GM23338 (cell line): ENCODE results near the gene HJURP. TPM values are rescaled to one million over a fixed set of nuclear protein-coding genes. Genes with fewer than 3 reads are reported as not detected.

ENCODE experiments used
- ATAC-seq: fragments of 200-7000 bp; cut with Tn5 transposase; 3 replicates; pipeline ENCODE4 v1.9.1; 2020
- DNase-seq: peaks from one replicate; pipeline ENCODE4 v3.0.0-alpha.2; 2015; ENCODE audit warnings: low spot score
- H2AFZ ChIP-seq: fragments of 200-600 bp; sonication (generic); 2 replicates; pipeline ENCODE4 v1.8.0; 2016; ENCODE audit warnings: antibody characterized with exemption, mild to moderate bottlenecking, moderate library complexity
- H3F3A ChIP-seq: fragments of 200-600 bp; sonication (generic); replicated peaks from 2 replicates; pipeline ENCODE4 v1.8.0; 2017; ENCODE audit warnings: antibody characterized with exemption, mixed run types, low read depth
- H3K27ac ChIP-seq: fragments of 200-600 bp; sonication (generic); 2 replicates; pipeline ENCODE4 v1.6.1; 2016; ENCODE audit warnings: low read depth
- H3K27me3 ChIP-seq: fragments of 200-600 bp; sonication (generic); 2 replicates; pipeline ENCODE4 v1.8.0; 2016; ENCODE audit warnings: mild to moderate bottlenecking, mixed run types, moderate library complexity; ENCODE audit not compliant: insufficient read depth
- H3K36me3 ChIP-seq: fragments of 200-600 bp; sonication (generic); 2 replicates; pipeline ENCODE4 v1.8.0; 2016; ENCODE audit warnings: mild to moderate bottlenecking; ENCODE audit not compliant: insufficient read depth
- H3K4me1 ChIP-seq: fragments of 200-600 bp; sonication (generic); 2 replicates; pipeline ENCODE4 v1.8.0; 2016; ENCODE audit warnings: mild to moderate bottlenecking, moderate library complexity; ENCODE audit not compliant: insufficient read depth
- H3K4me2 ChIP-seq: fragments of 200-600 bp; sonication (generic); 2 replicates; pipeline ENCODE4 v1.7.1; 2017; ENCODE audit warnings: mixed run types
- H3K4me3 ChIP-seq: fragments of 200-600 bp; sonication (generic); 2 replicates; pipeline ENCODE4 v1.6.1; 2016; ENCODE audit warnings: mixed run types
- H3K79me2 ChIP-seq: fragments of 200-600 bp; sonication (generic); replicated peaks from 2 replicates; pipeline ENCODE4 v1.8.0; 2017; ENCODE audit warnings: mild to moderate bottlenecking; ENCODE audit not compliant: insufficient read depth
- H3K9me2 ChIP-seq: fragments of 200-600 bp; sonication (generic); 2 replicates; pipeline ENCODE4 v1.8.0; 2017; ENCODE audit not compliant: insufficient read depth
- H4K20me1 ChIP-seq: fragments of 200-600 bp; sonication (generic); replicated peaks from 2 replicates; pipeline ENCODE4 v1.8.0; 2017; ENCODE audit warnings: mild to moderate bottlenecking; ENCODE audit not compliant: insufficient read depth
- H3K27ac Mint-ChIP-seq: 2 replicates; pipeline ENCODE4 v1.8.0; 2020; ENCODE audit warnings: inconsistent platforms, mild to moderate bottlenecking, moderate library complexity, mixed read lengths
- H3K27me3 Mint-ChIP-seq: 3 replicates; pipeline ENCODE4 v1.8.0; 2022; ENCODE audit warnings: low read depth, mild to moderate bottlenecking, moderate library complexity, mixed read lengths, inconsistent platforms; ENCODE audit not compliant: insufficient read depth, poor library complexity
- H3K36me3 Mint-ChIP-seq: 3 replicates; pipeline ENCODE4 v1.8.0; 2021; ENCODE audit warnings: low read depth, mild to moderate bottlenecking, inconsistent platforms, moderate library complexity, mixed read lengths
- H3K4me1 Mint-ChIP-seq: 3 replicates; pipeline ENCODE4 v1.8.0; 2020; ENCODE audit warnings: mild to moderate bottlenecking, inconsistent platforms, mixed read lengths
- H3K4me3 Mint-ChIP-seq: 3 replicates; pipeline ENCODE4 v1.8.0; 2021; ENCODE audit warnings: moderate library complexity, mild to moderate bottlenecking, inconsistent platforms, mixed read lengths
- H3K9me3 Mint-ChIP-seq: 3 replicates; pipeline ENCODE4 v1.8.0; 2020; ENCODE audit warnings: moderate library complexity, mild to moderate bottlenecking, inconsistent platforms, mixed read lengths
- CREB1 ChIP-seq: fragments of 250-450 bp; sonication (Bioruptor Pico); IDR thresholded peaks from 2 replicates; pipeline ENCODE4 v1.5.0; 2020; ENCODE audit warnings: low read depth, mild to moderate bottlenecking, moderate library complexity
- EZH2 ChIP-seq: fragments of 200-600 bp; sonication (generic); IDR thresholded peaks from one replicate; pipeline ENCODE4 v1.8.0; 2017; ENCODE audit warnings: antibody characterized with exemption, mild to moderate bottlenecking, low read depth; ENCODE audit not compliant: unreplicated experiment
- EZH2phosphoT487 ChIP-seq: fragments of 200-600 bp; sonication (generic); IDR thresholded peaks from one replicate; pipeline ENCODE4 v1.8.1; 2018; ENCODE audit warnings: antibody characterized with exemption; ENCODE audit not compliant: unreplicated experiment
- JUNB ChIP-seq: IDR thresholded peaks from one replicate; pipeline ENCODE4 v1.6.1; 2016; ENCODE audit warnings: antibody characterized with exemption; ENCODE audit not compliant: unreplicated experiment
- STAT1 ChIP-seq: IDR thresholded peaks from one replicate; pipeline ENCODE4 v1.6.1; 2016; ENCODE audit warnings: antibody characterized with exemption; ENCODE audit not compliant: unreplicated experiment
- polyA plus RNA-seq: library from polyadenylated mRNA; unstranded; fragments of >200 nt; fragmentation: Nextera tagmentation; extraction: Ambion mirVana; gene quantifications from 2 replicates; pipeline ENCODE4 v1.2.1, GENCODE V29; 2016
- total RNA-seq: library from RNA; depleted of rRNA; stranded (reverse); fragments of >200 nt; shearing (Covaris generic); gene quantifications from 2 replicates; pipeline ENCODE4 v1.2.3, GENCODE V29; 2014
- TF ChIP-seq, protein P1 (sequence below): fragments of 250-450 bp; sonication (Bioruptor Pico); IDR thresholded peaks from 2 replicates; pipeline ENCODE4 v1.5.0; 2020; ENCODE audit warnings: mild to moderate bottlenecking, moderate library complexity

Gene HJURP
- total and polyA plus RNA-seq, 2 experiments from 2014 or later: 42.9 to 49.2 TPM

DNA sequence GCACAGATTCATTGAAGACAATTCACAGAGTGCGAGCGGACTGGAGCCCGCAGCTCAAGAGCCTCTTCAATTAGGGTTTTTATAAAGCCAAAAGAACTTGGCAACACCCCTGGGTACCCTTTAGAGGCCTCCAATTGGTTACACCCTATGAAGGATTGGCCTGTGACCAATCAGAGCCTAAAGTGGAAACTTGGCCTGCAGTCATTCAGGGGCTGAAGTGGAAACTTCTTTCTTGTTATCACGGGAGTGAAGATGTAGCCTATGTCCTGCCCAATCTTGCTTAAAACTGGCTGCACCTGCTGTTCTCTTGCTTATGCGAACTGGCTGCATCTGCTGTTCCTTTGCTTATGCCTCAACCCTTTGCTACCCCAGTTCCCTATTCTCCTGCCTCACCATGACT, 1.8 kb upstream of the HJURP start:
- peaks cover 23% of the 10 kb centered on the region for H3K4me1 Mint-ChIP-seq
- H3K4me2 ChIP-seq: no peak overlapping the region
- peaks cover 28% of the 10 kb centered on the region for H3K36me3 Mint-ChIP-seq
- DNase-seq (peak; percentile 34), ATAC-seq (no peak)
- H2AFZ ChIP-seq: no peak overlapping the region
- no peaks in the 10 kb centered on the region; the same call in 2 of the 3 replicates for H3K9me3 Mint-ChIP-seq
- TF ChIP-seq, protein P1, sequence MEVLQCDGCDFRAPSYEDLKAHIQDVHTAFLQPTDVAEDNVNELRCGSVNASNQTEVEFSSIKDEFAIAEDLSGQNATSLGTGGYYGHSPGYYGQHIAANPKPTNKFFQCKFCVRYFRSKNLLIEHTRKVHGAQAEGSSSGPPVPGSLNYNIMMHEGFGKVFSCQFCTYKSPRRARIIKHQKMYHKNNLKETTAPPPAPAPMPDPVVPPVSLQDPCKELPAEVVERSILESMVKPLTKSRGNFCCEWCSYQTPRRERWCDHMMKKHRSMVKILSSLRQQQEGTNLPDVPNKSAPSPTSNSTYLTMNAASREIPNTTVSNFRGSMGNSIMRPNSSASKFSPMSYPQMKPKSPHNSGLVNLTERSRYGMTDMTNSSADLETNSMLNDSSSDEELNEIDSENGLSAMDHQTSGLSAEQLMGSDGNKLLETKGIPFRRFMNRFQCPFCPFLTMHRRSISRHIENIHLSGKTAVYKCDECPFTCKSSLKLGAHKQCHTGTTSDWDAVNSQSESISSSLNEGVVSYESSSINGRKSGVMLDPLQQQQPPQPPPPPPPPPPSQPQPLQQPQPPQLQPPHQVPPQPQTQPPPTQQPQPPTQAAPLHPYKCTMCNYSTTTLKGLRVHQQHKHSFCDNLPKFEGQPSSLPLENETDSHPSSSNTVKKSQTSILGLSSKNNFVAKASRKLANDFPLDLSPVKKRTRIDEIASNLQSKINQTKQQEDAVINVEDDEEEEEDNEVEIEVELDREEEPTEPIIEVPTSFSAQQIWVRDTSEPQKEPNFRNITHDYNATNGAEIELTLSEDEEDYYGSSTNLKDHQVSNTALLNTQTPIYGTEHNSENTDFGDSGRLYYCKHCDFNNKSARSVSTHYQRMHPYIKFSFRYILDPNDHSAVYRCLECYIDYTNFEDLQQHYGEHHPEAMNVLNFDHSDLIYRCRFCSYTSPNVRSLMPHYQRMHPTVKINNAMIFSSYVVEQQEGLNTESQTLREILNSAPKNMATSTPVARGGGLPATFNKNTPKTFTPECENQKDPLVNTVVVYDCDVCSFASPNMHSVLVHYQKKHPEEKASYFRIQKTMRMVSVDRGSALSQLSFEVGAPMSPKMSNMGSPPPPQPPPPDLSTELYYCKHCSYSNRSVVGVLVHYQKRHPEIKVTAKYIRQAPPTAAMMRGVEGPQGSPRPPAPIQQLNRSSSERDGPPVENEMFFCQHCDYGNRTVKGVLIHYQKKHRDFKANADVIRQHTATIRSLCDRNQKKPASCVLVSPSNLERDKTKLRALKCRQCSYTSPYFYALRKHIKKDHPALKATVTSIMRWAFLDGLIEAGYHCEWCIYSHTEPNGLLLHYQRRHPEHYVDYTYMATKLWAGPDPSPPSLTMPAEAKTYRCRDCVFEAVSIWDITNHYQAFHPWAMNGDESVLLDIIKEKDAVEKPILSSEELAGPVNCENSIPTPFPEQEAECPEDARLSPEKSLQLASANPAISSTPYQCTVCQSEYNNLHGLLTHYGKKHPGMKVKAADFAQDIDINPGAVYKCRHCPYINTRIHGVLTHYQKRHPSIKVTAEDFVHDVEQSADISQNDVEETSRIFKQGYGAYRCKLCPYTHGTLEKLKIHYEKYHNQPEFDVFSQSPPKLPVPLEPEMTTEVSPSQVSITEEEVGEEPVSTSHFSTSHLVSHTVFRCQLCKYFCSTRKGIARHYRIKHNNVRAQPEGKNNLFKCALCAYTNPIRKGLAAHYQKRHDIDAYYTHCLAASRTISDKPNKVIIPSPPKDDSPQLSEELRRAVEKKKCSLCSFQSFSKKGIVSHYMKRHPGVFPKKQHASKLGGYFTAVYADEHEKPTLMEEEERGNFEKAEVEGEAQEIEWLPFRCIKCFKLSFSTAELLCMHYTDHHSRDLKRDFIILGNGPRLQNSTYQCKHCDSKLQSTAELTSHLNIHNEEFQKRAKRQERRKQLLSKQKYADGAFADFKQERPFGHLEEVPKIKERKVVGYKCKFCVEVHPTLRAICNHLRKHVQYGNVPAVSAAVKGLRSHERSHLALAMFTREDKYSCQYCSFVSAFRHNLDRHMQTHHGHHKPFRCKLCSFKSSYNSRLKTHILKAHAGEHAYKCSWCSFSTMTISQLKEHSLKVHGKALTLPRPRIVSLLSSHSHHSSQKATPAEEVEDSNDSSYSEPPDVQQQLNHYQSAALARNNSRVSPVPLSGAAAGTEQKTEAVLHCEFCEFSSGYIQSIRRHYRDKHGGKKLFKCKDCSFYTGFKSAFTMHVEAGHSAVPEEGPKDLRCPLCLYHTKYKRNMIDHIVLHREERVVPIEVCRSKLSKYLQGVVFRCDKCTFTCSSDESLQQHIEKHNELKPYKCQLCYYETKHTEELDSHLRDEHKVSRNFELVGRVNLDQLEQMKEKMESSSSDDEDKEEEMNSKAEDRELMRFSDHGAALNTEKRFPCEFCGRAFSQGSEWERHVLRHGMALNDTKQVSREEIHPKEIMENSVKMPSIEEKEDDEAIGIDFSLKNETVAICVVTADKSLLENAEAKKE (CRISPR knock-in tag): no peak
- no peak for TF ChIP-seq EZH2phosphoT487
- TF ChIP-seq EZH2: no peak
- no peak for TF ChIP-seq STAT1
- no peak for TF ChIP-seq JUNB
- peaks cover 21% of the 10 kb centered on the region; the same call in 1 of the 2 replicates for H3K36me3 ChIP-seq
- H3K27ac Mint-ChIP-seq: no peak overlapping the region
- H3K9me2 ChIP-seq: peaks cover 6% of the 10 kb centered on the region; the same call in 1 of the 2 replicates
- H3K4me3 Mint-ChIP-seq: no peak overlapping the region
- peaks cover 7% of the 10 kb centered on the region for H3K27me3 Mint-ChIP-seq
- peaks cover 22% of the 10 kb centered on the region for H4K20me1 ChIP-seq
- no peaks in the 10 kb centered on the region for H3F3A ChIP-seq
- H3K27ac ChIP-seq: no peak overlapping the region
- no peak overlapping the region for H3K4me3 ChIP-seq
- no peaks in the 10 kb centered on the region for H3K27me3 ChIP-seq
- peaks cover 31% of the 10 kb centered on the region for H3K79me2 ChIP-seq
- H3K4me1 ChIP-seq: peaks cover 21% of the 10 kb centered on the region

- Mint-ChIP-seq H3K27me3 (peaks cover 7% of the 10 kb centered on the region), H3K9me3 (no peaks in the 10 kb centered on the region; the same call in 2 of the 3 replicates), H3K27ac (no peak overlapping the region), H3K36me3 (peaks cover 37% of the 10 kb centered on the region), H3K4me3 (peak overlapping the region; percentile 98), H3K4me1 (peaks cover 23% of the 10 kb centered on the region)
- no peak for ATAC-seq
- Histone ChIP-seq H3K27ac (no peak overlapping the region), H3K4me2 (peak overlapping the region; percentile 75), H4K20me1 (peaks cover 26% of the 10 kb centered on the region), H3K4me1 (peaks cover 21% of the 10 kb centered on the region), H3K9me2 (peaks cover 6% of the 10 kb centered on the region; the same call in 1 of the 2 replicates), H2AFZ (no peak overlapping the region), H3K79me2 (peaks cover 39% of the 10 kb centered on the region), H3K36me3 (peaks cover 30% of the 10 kb centered on the region), H3K27me3 (no peaks in the 10 kb centered on the region), H3F3A (no peaks in the 10 kb centered on the region), H3K4me3 (peak overlapping the region; percentile 90)
- no peak for DNase-seq
- TF ChIP-seq CREB1 (CRISPR knock-in tag): no peak
These were observed 1.0 kb upstream of the HJURP start for GRCh38 chr2:233855345-233855744.
